ENCODE measurements around the gene GSTM1.
"Not testable (repeated sequence)": the region's sequence is repeated elsewhere in the genome, so short reads cannot be mapped to it uniquely, and the experiment has no call there.

- TF ChIP-seq POLR2A, CTCF (IDR thresholded peaks at IDR 0.05): not testable (repeated sequence)
Observed at GRCh38 chr1:109685890-109686289, 1.7 kb upstream of the GSTM1 start.

Data from thyroid gland (tissue), 4 donors.